Fibroblast of pulmonary artery (primary cell): Measurements from ENCODE around the gene ETS2.
A peak's percentile ranks its signal among the peaks of the same experiment; 100 is the strongest.

Experiments
- DNase-seq: peaks from one replicate; pipeline ENCODE4 v3.0.0-alpha.2; 2010; ENCODE audit warnings: low read depth
- H3K4me3 ChIP-seq: replicated peaks from 2 replicates; pipeline ENCODE4 v1.5.1; 2011; ENCODE audit warnings: low read depth, mild to moderate bottlenecking, control low read depth, low read length, moderate library complexity
- TF ChIP-seq, protein P1 (sequence below): IDR thresholded peaks from 2 replicates; pipeline ENCODE4 v1.5.1; 2011; ENCODE audit warnings: mild to moderate bottlenecking, control low read depth, low read length, inconsistent platforms; ENCODE audit errors: missing control alignments

ETS2 gene

DNA sequence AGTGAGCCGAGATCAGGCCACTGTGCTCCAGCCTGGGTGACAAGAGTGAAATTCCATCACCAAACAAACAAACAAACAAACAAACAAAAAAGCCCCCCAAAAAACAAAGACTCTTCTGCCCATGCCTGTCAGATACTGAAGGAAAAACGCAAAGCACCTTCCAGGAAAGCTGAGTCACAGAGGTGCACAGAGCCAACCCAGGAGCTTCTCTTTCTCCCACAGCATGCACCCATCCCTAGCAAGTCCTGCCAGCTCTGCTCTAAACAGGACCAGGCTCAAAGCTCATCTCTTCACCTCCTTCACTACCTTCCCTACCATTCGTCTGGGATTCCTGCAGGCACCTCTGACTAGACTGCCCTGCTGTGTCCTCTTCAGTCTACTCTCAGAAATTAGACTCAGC lies 46.5 kb downstream of the ETS2 start:
- no peak for DNase-seq
- TF ChIP-seq, protein P1, sequence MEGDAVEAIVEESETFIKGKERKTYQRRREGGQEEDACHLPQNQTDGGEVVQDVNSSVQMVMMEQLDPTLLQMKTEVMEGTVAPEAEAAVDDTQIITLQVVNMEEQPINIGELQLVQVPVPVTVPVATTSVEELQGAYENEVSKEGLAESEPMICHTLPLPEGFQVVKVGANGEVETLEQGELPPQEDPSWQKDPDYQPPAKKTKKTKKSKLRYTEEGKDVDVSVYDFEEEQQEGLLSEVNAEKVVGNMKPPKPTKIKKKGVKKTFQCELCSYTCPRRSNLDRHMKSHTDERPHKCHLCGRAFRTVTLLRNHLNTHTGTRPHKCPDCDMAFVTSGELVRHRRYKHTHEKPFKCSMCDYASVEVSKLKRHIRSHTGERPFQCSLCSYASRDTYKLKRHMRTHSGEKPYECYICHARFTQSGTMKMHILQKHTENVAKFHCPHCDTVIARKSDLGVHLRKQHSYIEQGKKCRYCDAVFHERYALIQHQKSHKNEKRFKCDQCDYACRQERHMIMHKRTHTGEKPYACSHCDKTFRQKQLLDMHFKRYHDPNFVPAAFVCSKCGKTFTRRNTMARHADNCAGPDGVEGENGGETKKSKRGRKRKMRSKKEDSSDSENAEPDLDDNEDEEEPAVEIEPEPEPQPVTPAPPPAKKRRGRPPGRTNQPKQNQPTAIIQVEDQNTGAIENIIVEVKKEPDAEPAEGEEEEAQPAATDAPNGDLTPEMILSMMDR, result no peak
- H3K4me3 ChIP-seq, result no peak overlapping the region

DNA sequence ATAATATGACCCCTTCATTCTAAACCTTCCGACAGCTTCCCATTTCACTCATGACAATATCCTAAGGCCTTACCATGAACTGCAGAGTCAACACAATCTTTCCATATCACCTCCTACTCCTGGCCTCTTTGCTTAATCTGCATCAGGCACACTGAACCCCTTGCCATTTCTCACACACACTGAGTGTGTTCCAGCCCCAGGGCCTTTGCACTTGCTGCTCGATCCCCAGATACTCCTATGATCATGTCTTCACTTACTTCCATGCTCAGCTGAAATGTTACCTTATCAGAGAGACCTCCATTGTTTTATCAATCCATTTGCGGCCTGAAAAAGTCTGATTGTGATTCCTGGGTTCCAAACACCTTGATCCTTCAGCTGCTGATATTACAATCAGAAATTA lies 47.0 kb downstream of the ETS2 start:
- no peak overlapping the region for H3K4me3 ChIP-seq
- TF ChIP-seq, protein P1, result no peak
- DNase-seq, result no peak

DNA sequence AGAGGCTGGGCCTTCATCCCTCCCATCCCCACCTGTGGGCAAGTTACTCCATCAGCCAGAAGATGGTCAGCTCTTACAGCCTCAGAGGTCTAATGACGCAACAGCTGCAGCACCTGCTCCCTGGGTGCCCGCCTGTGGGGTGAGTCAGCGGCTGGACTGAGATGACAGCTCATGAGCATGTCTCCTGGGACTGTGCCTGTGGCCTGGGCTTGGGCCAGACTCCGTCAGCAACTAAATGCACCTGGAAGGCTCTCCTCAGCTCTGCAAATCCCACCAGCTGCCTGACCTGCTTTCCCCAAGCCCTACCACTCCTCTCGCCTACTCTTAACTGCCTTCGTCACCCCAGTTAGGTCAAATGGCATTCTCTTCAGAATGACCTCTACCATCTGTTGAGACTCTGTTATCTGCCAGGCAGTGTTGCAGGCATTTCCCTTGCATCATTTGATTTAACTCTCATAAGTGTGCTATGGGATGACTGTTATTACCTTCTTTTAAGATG lies 47.7 kb downstream of the ETS2 start:
- DNase-seq, result peak; percentile 95
- no peak overlapping the region for H3K4me3 ChIP-seq
- TF ChIP-seq, protein P1, result no peak

DNA sequence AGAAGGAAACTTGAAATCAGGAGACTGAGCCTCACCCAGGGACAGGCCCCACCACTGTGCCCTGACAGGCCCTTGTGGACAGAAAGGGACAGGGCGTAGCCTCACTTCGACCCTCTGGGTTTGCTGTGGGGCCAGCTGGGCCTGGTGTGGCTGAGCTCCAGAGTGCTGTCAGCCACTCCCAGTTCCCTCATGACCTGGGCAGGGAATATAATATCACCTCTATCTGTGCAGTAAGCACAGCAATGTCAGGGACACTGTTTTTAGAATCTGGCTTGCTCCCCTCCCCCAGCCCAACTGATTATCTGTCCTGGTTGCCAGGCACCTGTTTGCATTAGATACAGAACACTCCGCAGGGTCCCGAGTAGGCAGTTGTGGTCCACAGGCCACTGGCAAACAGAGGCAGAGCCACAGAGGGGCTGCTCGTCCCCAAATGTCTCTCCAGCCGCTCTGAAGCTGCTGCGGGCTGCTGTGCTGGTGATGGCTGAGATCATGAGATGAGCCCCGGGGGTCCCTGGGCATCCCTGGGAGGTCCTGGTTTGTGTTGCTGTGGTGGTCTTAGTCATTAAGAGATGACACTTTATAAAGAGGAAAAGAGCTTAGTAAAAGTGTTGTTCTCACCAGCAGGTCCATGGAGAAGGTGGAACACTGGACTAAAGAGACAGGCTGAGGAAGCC lies 51.6 kb downstream of the ETS2 start:
- TF ChIP-seq, protein P1, result no peak
- no peak for DNase-seq
- no peak overlapping the region for H3K4me3 ChIP-seq

DNA sequence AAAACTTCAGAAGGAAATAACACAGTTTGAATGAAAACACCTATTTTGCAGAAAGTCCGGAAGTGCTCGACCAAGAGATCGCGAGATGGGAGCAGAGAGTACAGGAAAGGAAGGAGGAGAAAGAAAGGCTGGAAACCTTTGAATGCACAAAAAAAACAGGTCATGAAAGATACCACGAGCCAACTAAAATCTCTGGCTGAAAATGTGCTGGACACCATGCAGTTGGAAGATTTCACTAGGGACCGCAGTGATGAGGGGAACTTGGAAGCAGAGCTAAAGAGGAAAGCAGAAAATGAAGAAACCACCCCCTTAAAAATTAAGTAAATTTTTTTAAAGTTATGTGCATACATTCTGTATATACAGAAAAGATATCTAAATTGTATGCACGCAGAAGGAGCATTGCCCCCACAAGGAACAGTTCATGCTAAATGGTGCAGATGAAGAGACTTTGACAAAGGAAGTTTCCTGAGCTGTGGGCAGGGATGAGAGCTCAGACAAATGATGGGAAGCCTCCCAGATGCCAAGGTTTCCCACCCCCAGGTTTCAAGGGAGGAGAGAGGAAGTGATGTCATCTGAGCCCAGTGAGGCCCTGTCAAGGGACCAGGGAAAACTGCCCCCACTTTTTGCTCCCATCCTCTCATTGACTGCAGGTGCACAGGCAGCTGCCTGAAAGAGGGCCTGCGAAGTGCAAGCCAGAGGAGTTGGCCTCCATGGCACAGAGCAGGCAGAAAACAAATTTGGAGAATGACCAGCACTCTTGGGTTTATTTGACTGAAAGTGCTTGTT lies 52.5 kb downstream of the ETS2 start:
- TF ChIP-seq, protein P1, result no peak
- DNase-seq, result no peak
- H3K4me3 ChIP-seq, result no peak overlapping the region

DNA sequence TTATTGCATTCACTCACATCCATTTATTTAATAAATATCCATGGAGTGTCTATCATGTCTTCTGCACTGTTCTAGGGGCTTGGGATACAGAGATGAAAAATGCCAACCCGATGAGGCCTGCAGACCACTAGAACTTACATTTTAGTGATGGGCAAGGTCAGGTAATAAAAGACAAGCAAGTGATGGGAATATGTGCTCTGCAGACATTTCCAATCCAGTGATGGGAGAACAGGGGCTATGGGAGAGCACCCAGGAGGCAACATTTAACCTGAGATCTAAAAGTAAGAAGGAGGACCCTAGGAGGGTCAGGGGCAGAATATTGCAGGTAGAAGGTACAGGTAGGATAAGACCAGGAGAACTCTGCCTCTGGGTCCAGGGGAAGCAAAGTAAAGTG lies 53.1 kb downstream of the ETS2 start:
- H3K4me3 ChIP-seq, result no peak overlapping the region
- TF ChIP-seq, protein P1, result no peak
- DNase-seq, result no peak
